Gastrocnemius medialis (tissue), 4 donors: ENCODE data around the gene CARD8. TPM values are rescaled to one million over a fixed set of nuclear protein-coding genes. Genes with fewer than 3 reads are reported as not detected.

Source experiments
- ATAC-seq, 2 donors: fragments of 150-250 bp; one replicate each; pipeline ENCODE4 v1.9.1; 2016
- DNase-seq, 2 donors: peaks; one replicate each; pipeline ENCODE4 v3.0.0-alpha.2; 2019
- H3K27ac ChIP-seq, 4 donors: fragments of 200-600 bp; sonication (generic); 1 replicate in 1 of 4; 2 replicates in 3 of 4; pipeline ENCODE4 v1.5.1; 2016 to 2018; ENCODE audit warnings: mild to moderate bottlenecking in 2 of 4, moderate library complexity in 1 of 4
- H3K27me3 ChIP-seq, 3 donors: fragments of 200-600 bp; sonication (generic) in 2 of 3; 1 replicate in 1 of 3; 2 replicates in 2 of 3; pipeline versions ENCODE4 v1.5.1 to v1.6.0; 2016 to 2019; ENCODE audit warnings: mild to moderate bottlenecking in 1 of 3, moderate library complexity in 1 of 3
- H3K36me3 ChIP-seq, 2 donors: fragments of 200-600 bp; sonication (generic) in 1 of 2; one replicate each; pipeline ENCODE4 v1.5.1; 2017 to 2018
- H3K4me1 ChIP-seq, 2 donors: fragments of 200-600 bp; sonication (generic) in 1 of 2; one replicate each; pipeline ENCODE4 v1.5.1; 2016 to 2017; ENCODE audit warnings: mild to moderate bottlenecking in 2 of 2
- H3K4me3 ChIP-seq, 4 donors: fragments of 200-600 bp; sonication (generic) in 3 of 4; 1 replicate in 1 of 4; 2 replicates in 3 of 4; pipeline ENCODE4 v1.5.1; 2016 to 2019; ENCODE audit warnings: mild to moderate bottlenecking in 2 of 4
- H3K9me3 ChIP-seq, 3 donors: fragments of 200-600 bp; sonication (generic) in 2 of 3; 1 replicate in 1 of 3; 2 replicates in 2 of 3; pipeline ENCODE4 v1.5.1; 2016 to 2019
- CTCF ChIP-seq, 5 experiments: fragments of 450-650 bp in 3 of 5; fragments of 200-600 bp in 2 of 5; sonication (generic) in 2 of 5; IDR thresholded peaks in 4 of 5; conservative IDR thresholded peaks in 1 of 5; 1 replicate in 4 of 5; 2 replicates in 1 of 5; pipeline ENCODE4 v1.5.1; 2016 to 2019; ENCODE audit warnings: antibody characterized with exemption in 5 of 5, mild to moderate bottlenecking in 3 of 5, moderate library complexity in 3 of 5
- POLR2A ChIP-seq, 2 donors: fragments of 450-650 bp; IDR thresholded peaks; one replicate each; pipeline ENCODE4 v1.6.1; 2017; ENCODE audit warnings: antibody characterized with exemption in 2 of 2, mild to moderate bottlenecking in 2 of 2, moderate library complexity in 2 of 2
- in situ Hi-C, 4 donors: fragments of 200-750 bp; cut with MboI; loops; one replicate each; pipeline versions ENCODE4 v1.15.0 to v1.8.0; 2017; ENCODE audit warnings: low sequenced_read_pairs in 4 of 4
- intact Hi-C: fragments of 100-400 bp; cut with DNase I; formaldehyde crosslinking; loops from one replicate; pipeline ENCODE4 v1.15.1; 2023; ENCODE audit warnings: low total_unique reads
- total RNA-seq, 4 donors: library from RNA; depleted of rRNA; stranded (reverse); fragments of >200 nt; gene quantifications; one replicate each; pipeline versions ENCODE4 v1.1.0 to v1.2.3, GENCODE V29; 2016

The CARD8 gene
- total RNA-seq, 4 donors from 2014 or later: 15.7 to 23.3 (median 20.2) TPM

GRCh38 chr19:48186541-48186991 is 69.1 kb downstream of the CARD8 start:
- ATAC-seq (no peak), DNase-seq (no peak)
- Histone ChIP-seq H3K4me3 (no peak overlapping the region), H3K27me3 (no peaks in the 10 kb centered on the region), H3K36me3 (no peaks in the 10 kb centered on the region), H3K27ac (no peak overlapping the region), H3K9me3 (no peaks in the 10 kb centered on the region), H3K4me1 (no peaks in the 10 kb centered on the region)
- in situ Hi-C loops (no loop called here), intact Hi-C loops (no loop called here)
- TF ChIP-seq CTCF (IDR thresholded peaks at IDR 0.05 in 4 of 5, conservative IDR thresholded peaks at IDR 0.05 in 1 of 5): no peak
- no peak for TF ChIP-seq POLR2A (IDR thresholded peaks at IDR 0.05)

- ATAC-seq: no peak
- TF ChIP-seq POLR2A (IDR thresholded peaks at IDR 0.05): no peak
- TF ChIP-seq CTCF (IDR thresholded peaks at IDR 0.05 in 4 of 5, conservative IDR thresholded peaks at IDR 0.05 in 1 of 5): no peak
- DNase-seq: no peak
- no peaks in the 10 kb centered on the region for H3K4me1 ChIP-seq
- H3K27ac ChIP-seq: no peak overlapping the region
- intact Hi-C loops: no loop called here
- in situ Hi-C loops: no loop called here
- no peaks in the 10 kb centered on the region for H3K27me3 ChIP-seq
- no peaks in the 10 kb centered on the region for H3K36me3 ChIP-seq
- no peak overlapping the region for H3K4me3 ChIP-seq
- H3K9me3 ChIP-seq: no peaks in the 10 kb centered on the region
These were observed 69.7 kb downstream of the CARD8 start for GRCh38 chr19:48186015-48186414.

GRCh38 chr19:48183356-48183755 is 72.4 kb downstream of the CARD8 start:
- no peaks in the 10 kb centered on the region for H3K36me3 ChIP-seq
- TF ChIP-seq CTCF (IDR thresholded peaks at IDR 0.05 in 4 of 5, conservative IDR thresholded peaks at IDR 0.05 in 1 of 5) (no peak), POLR2A (IDR thresholded peaks at IDR 0.05) (no peak)
- H3K4me3 ChIP-seq: no peak overlapping the region
- no peaks in the 10 kb centered on the region for H3K4me1 ChIP-seq
- H3K27me3 ChIP-seq: no peaks in the 10 kb centered on the region
- no peak overlapping the region for H3K27ac ChIP-seq
- in situ Hi-C loops: no loop called here
- H3K9me3 ChIP-seq: no peaks in the 10 kb centered on the region
- ATAC-seq: no peak
- intact Hi-C loops: no loop called here
- no peak for DNase-seq

GRCh38 chr19:48182434-48182833 is 73.3 kb downstream of the CARD8 start:
- DNase-seq (no peak), ATAC-seq (no peak)
- Histone ChIP-seq H3K27ac (no peak overlapping the region), H3K9me3 (no peaks in the 10 kb centered on the region), H3K36me3 (no peaks in the 10 kb centered on the region), H3K27me3 (no peaks in the 10 kb centered on the region), H3K4me3 (no peak overlapping the region), H3K4me1 (no peaks in the 10 kb centered on the region)
- TF ChIP-seq CTCF (IDR thresholded peaks at IDR 0.05 in 4 of 5, conservative IDR thresholded peaks at IDR 0.05 in 1 of 5) (no peak), POLR2A (IDR thresholded peaks at IDR 0.05) (no peak)
- intact Hi-C loops: no loop called here
- in situ Hi-C loops: no loop called here

DNA sequence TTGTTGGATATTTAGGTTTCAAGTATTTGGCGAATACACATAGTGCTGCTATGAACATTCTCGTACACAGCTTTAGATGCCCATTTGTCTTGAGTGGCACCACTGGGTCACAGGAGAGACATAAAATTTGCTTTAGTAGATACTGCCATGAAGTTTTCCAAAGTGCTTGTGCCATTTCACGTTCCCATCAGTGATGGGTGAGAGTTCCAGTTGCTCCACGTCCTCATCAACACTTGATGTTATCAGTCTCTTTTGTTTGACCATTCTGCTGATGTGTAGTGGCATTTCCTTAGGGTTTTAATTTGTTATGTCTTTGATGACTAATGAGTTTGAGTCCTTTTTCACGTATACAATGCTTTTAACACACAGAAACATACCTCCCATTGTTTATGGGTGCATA is 74.2 kb downstream of the CARD8 start:
- H3K36me3 ChIP-seq: no peaks in the 10 kb centered on the region
- H3K9me3 ChIP-seq: no peaks in the 10 kb centered on the region
- H3K27ac ChIP-seq: no peak overlapping the region
- in situ Hi-C loops: no loop called here
- TF ChIP-seq CTCF (IDR thresholded peaks at IDR 0.05 in 4 of 5, conservative IDR thresholded peaks at IDR 0.05 in 1 of 5) (no peak), POLR2A (IDR thresholded peaks at IDR 0.05) (no peak)
- H3K27me3 ChIP-seq: no peaks in the 10 kb centered on the region
- no peak overlapping the region for H3K4me3 ChIP-seq
- H3K4me1 ChIP-seq: no peaks in the 10 kb centered on the region
- intact Hi-C loops: no loop called here
- ATAC-seq: no peak
- DNase-seq: no peak
